MM.1S (cell line): ENCODE results near the gene EFCAB5.

ENCODE experiments used
- DNase-seq: peaks from one replicate; pipeline ENCODE4 v3.0.0-alpha.2; 2015
- H2AFZ ChIP-seq: fragments of 300-600 bp; sonication (generic); 2 replicates; pipeline ENCODE4 v1.6.0; 2016; ENCODE audit warnings: antibody characterized with exemption, low read length
- H3F3A ChIP-seq: fragments of 300-600 bp; sonication (generic); 2 replicates; pipeline ENCODE4 v1.6.1; 2016; ENCODE audit warnings: mild to moderate bottlenecking, antibody characterized with exemption, low read length, moderate library complexity, mixed read lengths; ENCODE audit not compliant: insufficient read depth
- H3K27ac ChIP-seq: fragments of 300-600 bp; sonication (generic); 2 replicates; pipeline ENCODE4 v1.5.1; 2016; ENCODE audit warnings: mild to moderate bottlenecking, low read length
- H3K27me3 ChIP-seq: fragments of 300-600 bp; sonication (generic); replicated peaks from 2 replicates; pipeline ENCODE4 v1.6.0; 2016; ENCODE audit warnings: low read length; ENCODE audit not compliant: insufficient read depth
- H3K36me3 ChIP-seq: fragments of 300-600 bp; sonication (generic); replicated peaks from 2 replicates; pipeline ENCODE4 v1.6.1; 2016; ENCODE audit warnings: mild to moderate bottlenecking, low read length, mixed read lengths; ENCODE audit not compliant: insufficient read depth
- H3K4me1 ChIP-seq: fragments of 300-600 bp; sonication (generic); 2 replicates; pipeline ENCODE4 v1.6.1; 2016; ENCODE audit warnings: low read length, mixed read lengths
- H3K4me2 ChIP-seq: fragments of 300-600 bp; sonication (generic); 2 replicates; pipeline ENCODE4 v1.6.0; 2016; ENCODE audit warnings: low read depth, low read length
- H3K4me3 ChIP-seq: fragments of 300-600 bp; sonication (generic); 2 replicates; pipeline ENCODE4 v1.5.1; 2016; ENCODE audit warnings: low read length, mixed read lengths
- H3K79me2 ChIP-seq: fragments of 300-600 bp; sonication (generic); 2 replicates; pipeline ENCODE4 v1.6.1; 2016; ENCODE audit warnings: mixed run types, low read length, mixed read lengths
- H3K9ac ChIP-seq: fragments of 300-600 bp; sonication (generic); 2 replicates; pipeline ENCODE4 v1.6.1; 2016; ENCODE audit warnings: low read length, mixed read lengths
- H3K9me2 ChIP-seq: fragments of 300-600 bp; sonication (generic); replicated peaks from 2 replicates; pipeline ENCODE4 v1.6.1; 2016; ENCODE audit warnings: mild to moderate bottlenecking, low read length, mixed read lengths; ENCODE audit not compliant: insufficient read depth
- H3K9me3 ChIP-seq: fragments of 300-600 bp; sonication (generic); replicated peaks from 2 replicates; pipeline ENCODE4 v1.6.1; 2016; ENCODE audit warnings: mild to moderate bottlenecking, low read length, mixed read lengths; ENCODE audit not compliant: insufficient read depth
- H4K20me1 ChIP-seq: fragments of 300-600 bp; sonication (generic); 2 replicates; pipeline ENCODE4 v1.6.1; 2016; ENCODE audit warnings: mild to moderate bottlenecking, low read length, moderate library complexity, mixed read lengths; ENCODE audit not compliant: insufficient read depth
- EZH2 ChIP-seq: fragments of 300-600 bp; sonication (generic); optimal IDR thresholded peaks from 2 replicates; pipeline ENCODE3; 2017; ENCODE audit warnings: low read depth, mild to moderate bottlenecking, antibody characterized with exemption, low read length, mixed read lengths
- EZH2phosphoT487 ChIP-seq: fragments of 300-600 bp; sonication (generic); IDR thresholded peaks from 2 replicates; pipeline ENCODE4 v1.6.1; 2018; ENCODE audit warnings: antibody characterized with exemption, low read length
- TF ChIP-seq, protein P1 (sequence below): fragments of 300-600 bp; sonication (generic); IDR thresholded peaks from 2 replicates; pipeline ENCODE4 v1.5.1; 2016; ENCODE audit warnings: antibody characterized with exemption, low read length, mixed read lengths

EFCAB5 gene

DNA sequence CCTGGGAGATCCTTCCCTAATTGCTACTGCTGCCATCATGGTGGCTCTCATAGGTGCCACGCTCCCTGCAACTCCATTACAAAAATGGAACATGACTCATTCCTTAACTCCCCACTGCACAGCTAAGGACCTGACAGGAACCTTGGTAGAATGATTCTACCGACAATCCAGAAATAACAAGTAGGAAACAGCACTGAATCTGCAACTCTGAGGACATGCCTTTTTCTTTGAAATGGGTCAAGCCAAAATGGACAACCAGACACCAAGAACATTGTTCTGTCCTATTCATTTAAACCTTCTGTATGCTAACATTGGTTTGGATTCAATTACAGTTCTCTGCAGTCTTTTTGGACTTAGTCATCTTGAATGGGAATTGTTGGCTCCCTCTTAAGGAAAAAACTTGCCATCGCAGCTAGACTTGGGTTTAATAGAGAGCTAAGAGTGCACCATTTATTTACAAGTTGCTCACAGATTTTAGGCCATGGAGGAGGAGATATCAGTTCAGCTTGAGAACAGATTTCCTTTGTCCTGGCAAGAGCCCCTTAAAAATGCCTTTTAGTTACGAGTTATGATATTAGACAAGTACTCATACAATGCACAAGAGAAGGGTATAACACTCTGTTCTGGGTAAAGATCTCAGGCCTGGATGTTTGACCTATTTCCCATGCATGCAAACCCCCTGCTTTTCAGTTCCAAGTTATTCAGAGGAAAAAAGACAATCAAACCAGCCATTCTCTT lies 154.2 kb downstream of the EFCAB5 start:
- Histone ChIP-seq H3K27ac (no peak overlapping the region), H2AFZ (no peak overlapping the region), H3K9ac (no peak overlapping the region), H4K20me1 (no peaks in the 10 kb centered on the region), H3K27me3 (no peaks in the 10 kb centered on the region), H3K79me2 (no peaks in the 10 kb centered on the region), H3K9me3 (no peaks in the 10 kb centered on the region), H3K9me2 (no peaks in the 10 kb centered on the region), H3K4me1 (peaks cover 4% of the 10 kb centered on the region; the same call in 1 of the 2 replicates), H3F3A (no peaks in the 10 kb centered on the region), H3K36me3 (no peaks in the 10 kb centered on the region), H3K4me2 (no peak overlapping the region), H3K4me3 (no peak overlapping the region)
- DNase-seq, result peak; percentile 43
- TF ChIP-seq EZH2phosphoT487, result no peak
- TF ChIP-seq, protein P1, sequence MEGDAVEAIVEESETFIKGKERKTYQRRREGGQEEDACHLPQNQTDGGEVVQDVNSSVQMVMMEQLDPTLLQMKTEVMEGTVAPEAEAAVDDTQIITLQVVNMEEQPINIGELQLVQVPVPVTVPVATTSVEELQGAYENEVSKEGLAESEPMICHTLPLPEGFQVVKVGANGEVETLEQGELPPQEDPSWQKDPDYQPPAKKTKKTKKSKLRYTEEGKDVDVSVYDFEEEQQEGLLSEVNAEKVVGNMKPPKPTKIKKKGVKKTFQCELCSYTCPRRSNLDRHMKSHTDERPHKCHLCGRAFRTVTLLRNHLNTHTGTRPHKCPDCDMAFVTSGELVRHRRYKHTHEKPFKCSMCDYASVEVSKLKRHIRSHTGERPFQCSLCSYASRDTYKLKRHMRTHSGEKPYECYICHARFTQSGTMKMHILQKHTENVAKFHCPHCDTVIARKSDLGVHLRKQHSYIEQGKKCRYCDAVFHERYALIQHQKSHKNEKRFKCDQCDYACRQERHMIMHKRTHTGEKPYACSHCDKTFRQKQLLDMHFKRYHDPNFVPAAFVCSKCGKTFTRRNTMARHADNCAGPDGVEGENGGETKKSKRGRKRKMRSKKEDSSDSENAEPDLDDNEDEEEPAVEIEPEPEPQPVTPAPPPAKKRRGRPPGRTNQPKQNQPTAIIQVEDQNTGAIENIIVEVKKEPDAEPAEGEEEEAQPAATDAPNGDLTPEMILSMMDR, result peak; percentile 51

DNA sequence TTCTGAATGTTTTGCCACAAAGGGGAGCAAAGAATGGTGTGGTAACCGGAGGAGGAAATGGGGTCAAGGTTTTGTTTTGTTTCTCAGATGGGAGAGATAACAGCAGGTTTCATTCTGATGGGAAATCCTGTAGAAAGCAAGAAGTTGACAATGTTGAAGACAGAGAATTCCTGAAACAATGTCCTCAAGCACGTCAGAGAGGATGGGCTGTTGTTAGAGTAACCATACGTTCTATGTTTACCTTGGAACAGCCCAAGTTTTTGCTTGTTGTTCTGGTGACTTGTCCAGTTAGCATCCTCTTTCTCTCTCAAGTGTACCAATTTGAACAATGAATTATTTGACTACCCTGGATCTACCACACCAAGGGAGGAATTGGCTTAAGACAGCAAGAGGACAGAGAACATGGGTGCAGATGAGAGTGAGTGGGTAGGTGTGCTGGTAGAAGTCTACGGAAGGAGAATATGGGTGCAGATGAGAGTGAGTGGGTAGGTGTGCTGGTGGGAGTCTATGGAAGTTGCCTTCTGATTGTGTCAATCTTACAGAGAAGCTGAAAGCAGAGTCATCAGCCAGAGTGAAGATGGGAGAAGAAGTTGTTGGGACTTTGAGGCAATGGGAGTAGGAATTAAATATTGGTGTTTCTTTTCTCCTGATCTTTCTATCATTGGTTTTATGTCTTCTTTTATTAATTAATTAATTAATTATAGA lies 160.4 kb downstream of the EFCAB5 start:
- TF ChIP-seq, protein P1, result no peak
- TF ChIP-seq EZH2, result no peak
- no peak for TF ChIP-seq EZH2phosphoT487
- no peak overlapping the region for H3K4me2 ChIP-seq
- H3K36me3 ChIP-seq, result no peaks in the 10 kb centered on the region
- H3F3A ChIP-seq, result no peaks in the 10 kb centered on the region
- no peaks in the 10 kb centered on the region for H3K79me2 ChIP-seq
- H4K20me1 ChIP-seq, result no peaks in the 10 kb centered on the region
- H2AFZ ChIP-seq, result no peak overlapping the region
- H3K27me3 ChIP-seq, result no peaks in the 10 kb centered on the region
- no peak for DNase-seq
- H3K4me1 ChIP-seq, result no peaks in the 10 kb centered on the region
- no peak overlapping the region for H3K4me3 ChIP-seq
- no peaks in the 10 kb centered on the region for H3K9me3 ChIP-seq
- H3K27ac ChIP-seq, result no peak overlapping the region
- no peaks in the 10 kb centered on the region for H3K9me2 ChIP-seq
- no peak overlapping the region for H3K9ac ChIP-seq

DNA sequence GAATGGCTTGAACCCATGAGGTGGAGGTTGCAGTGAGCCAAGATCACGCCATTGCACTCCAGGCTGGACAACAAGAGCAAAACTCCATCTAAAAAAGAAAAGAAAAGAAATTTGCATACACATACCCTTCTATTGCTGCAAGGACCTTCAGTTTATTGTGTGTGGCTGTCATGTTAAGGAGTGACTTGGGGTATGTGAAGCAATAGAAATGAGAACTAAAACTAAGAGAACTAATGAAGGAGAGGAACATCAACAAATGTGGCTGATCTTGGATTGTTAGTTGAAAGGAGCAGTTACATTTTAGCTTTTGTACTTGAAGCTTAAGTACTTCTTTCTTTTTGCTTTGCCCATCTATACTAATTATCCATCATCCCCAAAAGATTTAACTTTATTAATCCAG lies 162.5 kb downstream of the EFCAB5 start:
- H3K4me3 ChIP-seq, result no peak overlapping the region
- H3K9me2 ChIP-seq, result no peaks in the 10 kb centered on the region
- no peaks in the 10 kb centered on the region for H3K4me1 ChIP-seq
- DNase-seq, result no peak
- no peaks in the 10 kb centered on the region for H3K27me3 ChIP-seq
- no peak for TF ChIP-seq EZH2
- no peak overlapping the region for H3K27ac ChIP-seq
- H4K20me1 ChIP-seq, result no peaks in the 10 kb centered on the region
- no peak overlapping the region for H2AFZ ChIP-seq
- H3K4me2 ChIP-seq, result no peak overlapping the region
- no peaks in the 10 kb centered on the region for H3F3A ChIP-seq
- no peaks in the 10 kb centered on the region for H3K9me3 ChIP-seq
- H3K9ac ChIP-seq, result no peak overlapping the region
- no peaks in the 10 kb centered on the region for H3K79me2 ChIP-seq
- no peaks in the 10 kb centered on the region for H3K36me3 ChIP-seq
